C4-2B (cell line): ENCODE results near the gene NCAPG2.

Experiments
- ZFX ChIP-seq: fragments of 450-650 bp; IDR thresholded peaks from 2 replicates; pipeline ENCODE4 v1.6.1; 2017
- TF ChIP-seq, protein P1 (sequence below): fragments of 450-650 bp; conservative IDR thresholded peaks from 2 replicates; pipeline ENCODE4 v1.5.1; 2017; ENCODE audit warnings: mild to moderate bottlenecking

DNA sequence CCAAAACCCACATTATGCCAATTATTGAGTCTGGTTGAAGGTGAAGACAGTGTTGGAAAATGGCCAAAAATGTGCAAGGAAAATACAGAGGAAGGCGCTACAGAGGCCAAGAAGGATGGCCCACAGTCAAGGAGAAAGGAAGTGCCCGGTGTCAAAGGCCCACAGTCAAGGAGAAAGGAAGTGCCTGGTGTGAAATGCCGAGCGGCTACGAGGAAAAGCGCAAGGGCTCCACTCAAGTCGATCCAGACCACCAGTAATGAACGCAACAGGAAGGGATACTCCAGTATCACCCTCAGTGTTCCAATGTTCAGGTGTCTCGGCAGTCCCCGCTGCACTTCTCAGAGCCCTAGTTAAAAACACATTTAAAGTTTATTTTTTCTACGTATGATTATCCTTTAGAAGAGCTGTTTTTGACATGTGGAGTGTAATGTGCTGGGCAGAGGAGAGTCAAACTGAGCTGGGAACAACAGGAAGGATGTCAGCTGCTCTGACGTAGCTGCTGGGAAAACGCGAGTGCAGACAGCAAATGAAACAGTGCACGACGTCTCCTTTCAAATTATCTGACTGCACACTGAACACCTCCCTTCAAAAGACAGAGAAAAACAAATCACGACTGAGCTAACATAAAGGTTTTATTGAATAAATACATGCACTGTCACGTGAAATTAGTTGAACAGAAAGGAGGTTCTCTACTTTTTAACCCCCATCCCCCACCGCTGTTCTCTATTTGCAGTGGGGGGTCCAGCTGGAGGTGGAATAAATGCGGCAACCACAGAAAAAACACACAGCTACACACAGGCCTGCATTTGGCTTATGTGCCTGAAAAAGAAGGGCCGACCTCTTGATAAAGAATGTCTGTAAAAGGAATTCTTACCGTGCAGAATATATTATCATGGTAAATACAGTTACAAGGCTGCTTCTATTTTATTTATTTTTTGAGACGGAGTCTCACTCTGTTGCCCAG is 26.1 kb upstream of the NCAPG2 start:
- TF ChIP-seq, protein P1, sequence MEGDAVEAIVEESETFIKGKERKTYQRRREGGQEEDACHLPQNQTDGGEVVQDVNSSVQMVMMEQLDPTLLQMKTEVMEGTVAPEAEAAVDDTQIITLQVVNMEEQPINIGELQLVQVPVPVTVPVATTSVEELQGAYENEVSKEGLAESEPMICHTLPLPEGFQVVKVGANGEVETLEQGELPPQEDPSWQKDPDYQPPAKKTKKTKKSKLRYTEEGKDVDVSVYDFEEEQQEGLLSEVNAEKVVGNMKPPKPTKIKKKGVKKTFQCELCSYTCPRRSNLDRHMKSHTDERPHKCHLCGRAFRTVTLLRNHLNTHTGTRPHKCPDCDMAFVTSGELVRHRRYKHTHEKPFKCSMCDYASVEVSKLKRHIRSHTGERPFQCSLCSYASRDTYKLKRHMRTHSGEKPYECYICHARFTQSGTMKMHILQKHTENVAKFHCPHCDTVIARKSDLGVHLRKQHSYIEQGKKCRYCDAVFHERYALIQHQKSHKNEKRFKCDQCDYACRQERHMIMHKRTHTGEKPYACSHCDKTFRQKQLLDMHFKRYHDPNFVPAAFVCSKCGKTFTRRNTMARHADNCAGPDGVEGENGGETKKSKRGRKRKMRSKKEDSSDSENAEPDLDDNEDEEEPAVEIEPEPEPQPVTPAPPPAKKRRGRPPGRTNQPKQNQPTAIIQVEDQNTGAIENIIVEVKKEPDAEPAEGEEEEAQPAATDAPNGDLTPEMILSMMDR, result no peak
- TF ChIP-seq ZFX, result no peak
